HCT116 (cell line): ENCODE results near the gene SFTPA1.

Experiments
- POLR2A ChIP-seq: IDR thresholded peaks from 2 replicates; pipeline ENCODE4 v1.7.0; 2011; ENCODE audit warnings: borderline replicate concordance; ENCODE audit not compliant: insufficient read depth, insufficient read length; ENCODE audit errors: extremely low read depth
- TF ChIP-seq, protein P1 (sequence below): IDR thresholded peaks from 2 replicates; pipeline ENCODE4 v1.6.1; 2012

- TF ChIP-seq, protein P1, sequence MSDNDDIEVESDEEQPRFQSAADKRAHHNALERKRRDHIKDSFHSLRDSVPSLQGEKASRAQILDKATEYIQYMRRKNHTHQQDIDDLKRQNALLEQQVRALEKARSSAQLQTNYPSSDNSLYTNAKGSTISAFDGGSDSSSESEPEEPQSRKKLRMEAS, result no peak
- no peak for TF ChIP-seq POLR2A
Observed at GRCh38 chr10:79601939-79602338, 8.8 kb upstream of the SFTPA1 start.
